Measurements from ENCODE around the gene ZNF625.
"Not testable (repeated sequence)": the region's sequence is repeated elsewhere in the genome, so short reads cannot be mapped to it uniquely, and the experiment has no call there.

Gene ZNF625

GRCh38 chr19:12137221-12137940 lies 19.2 kb downstream of the ZNF625 start:
- no peak for DNase-seq (ENCODE audit: low spot score)

- no peak for DNase-seq (ENCODE audit: low spot score)
These were observed 23.5 kb downstream of the ZNF625 start for GRCh38 chr19:12133069-12133468.

- DNase-seq (ENCODE audit: low spot score) = no peak
These were observed 29.8 kb downstream of the ZNF625 start for GRCh38 chr19:12126707-12127106.

DNA sequence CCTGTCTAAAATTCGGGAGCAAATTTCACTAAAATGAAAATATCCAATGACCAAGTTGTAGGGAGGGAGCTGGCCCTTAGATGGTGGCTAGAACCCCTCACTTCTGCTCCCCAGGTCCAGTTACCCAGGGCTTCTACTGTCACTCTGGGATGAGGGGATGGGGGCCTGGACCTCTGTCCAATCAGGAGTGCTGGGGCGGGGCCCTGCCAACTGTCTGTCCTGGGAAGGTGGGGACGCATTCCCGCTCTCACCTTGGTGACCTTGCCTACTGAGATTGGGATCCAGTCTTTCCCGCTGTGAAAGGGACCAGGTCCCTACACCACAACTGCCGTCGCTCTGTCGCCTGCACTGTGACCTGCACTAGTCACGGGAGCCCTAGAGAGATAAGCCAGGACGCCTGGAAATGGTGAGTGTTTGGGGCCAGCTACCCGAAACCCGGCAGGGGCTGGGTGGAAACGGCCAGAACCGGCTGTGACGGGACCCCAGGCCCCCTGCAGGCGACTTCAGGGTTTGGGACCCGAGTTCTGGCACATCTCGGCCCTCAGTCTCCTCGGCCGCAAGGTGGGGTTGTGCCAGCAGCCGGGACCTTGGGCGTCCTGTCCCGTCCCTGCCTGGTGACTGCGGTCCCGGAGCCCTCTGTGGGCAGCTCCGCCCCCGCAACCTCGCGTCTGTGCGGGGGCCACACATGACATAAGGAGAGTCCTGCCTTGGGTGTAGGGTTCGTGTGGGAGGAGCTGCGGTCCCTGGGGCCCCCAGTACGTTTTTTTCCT lies 39.1 kb downstream of the ZNF625 start:
- no peak for DNase-seq (ENCODE audit: low spot score)

DNA sequence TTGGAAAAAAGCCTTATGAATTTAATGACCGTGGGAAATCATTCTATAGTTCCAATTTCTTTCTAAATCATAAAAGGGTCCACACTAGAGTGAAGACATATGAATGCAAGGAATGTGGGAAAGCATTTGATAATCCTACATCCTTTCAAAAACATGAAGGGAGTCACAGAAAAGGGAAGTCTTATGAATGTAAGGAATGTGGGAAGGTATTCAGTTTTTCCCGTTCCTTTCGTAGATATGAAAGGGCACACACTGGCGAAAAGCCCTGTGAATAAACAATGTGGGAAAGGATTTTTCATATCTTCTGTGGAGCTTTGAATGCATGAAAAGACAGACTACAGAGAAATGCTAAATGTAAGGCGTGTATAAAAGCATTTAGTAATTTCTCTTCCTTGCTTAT lies 43.4 kb downstream of the ZNF625 start:
- DNase-seq (ENCODE audit: low spot score) = no peak

- no peak for DNase-seq (ENCODE audit: low spot score)
These were observed 43.8 kb downstream of the ZNF625 start for GRCh38 chr19:12112701-12113100.

- no peak for DNase-seq (ENCODE audit: low spot score)
These were observed 44.4 kb downstream of the ZNF625 start for GRCh38 chr19:12111943-12112637.

DNA sequence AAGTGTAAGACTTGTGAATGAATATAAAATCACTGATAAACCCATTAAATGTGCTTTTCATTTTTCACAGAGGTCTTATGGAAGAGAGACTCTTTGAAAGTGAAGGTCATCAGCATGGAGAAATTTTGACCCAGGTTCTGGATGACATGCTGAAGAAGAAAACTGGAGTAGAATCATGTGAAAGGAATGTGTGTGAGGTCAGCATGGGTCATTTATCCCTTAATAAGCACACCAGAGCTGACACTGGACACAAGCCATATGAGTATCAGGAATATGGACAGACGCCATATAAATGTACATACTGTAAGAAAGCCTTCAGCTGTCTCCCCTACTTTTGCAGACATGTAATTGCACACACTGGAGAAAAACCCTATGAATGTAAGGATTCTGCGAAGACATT lies 45.4 kb downstream of the ZNF625 start:
- no peak for DNase-seq (ENCODE audit: low spot score)

DNA sequence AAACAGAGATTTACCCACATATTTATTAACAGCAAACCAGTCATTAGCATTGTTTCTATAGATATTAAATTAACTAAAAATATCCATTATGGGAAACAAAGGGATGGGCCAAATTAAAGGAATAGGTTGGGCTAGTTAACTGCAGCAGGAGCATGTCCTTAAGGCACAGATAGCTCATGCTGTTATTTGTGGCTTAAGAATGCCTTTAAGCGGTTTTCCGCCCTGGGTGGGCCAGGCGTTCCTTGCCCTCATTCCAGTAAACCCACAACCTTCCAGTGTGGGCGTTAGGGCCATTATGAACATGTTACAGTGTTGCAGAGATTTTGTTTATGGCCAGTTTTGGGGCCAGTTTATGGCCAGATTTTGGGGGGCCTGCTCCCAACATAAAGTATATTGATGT lies 52.6 kb downstream of the ZNF625 start:
- DNase-seq (ENCODE audit: low spot score) = not testable (repeated sequence)

DNA sequence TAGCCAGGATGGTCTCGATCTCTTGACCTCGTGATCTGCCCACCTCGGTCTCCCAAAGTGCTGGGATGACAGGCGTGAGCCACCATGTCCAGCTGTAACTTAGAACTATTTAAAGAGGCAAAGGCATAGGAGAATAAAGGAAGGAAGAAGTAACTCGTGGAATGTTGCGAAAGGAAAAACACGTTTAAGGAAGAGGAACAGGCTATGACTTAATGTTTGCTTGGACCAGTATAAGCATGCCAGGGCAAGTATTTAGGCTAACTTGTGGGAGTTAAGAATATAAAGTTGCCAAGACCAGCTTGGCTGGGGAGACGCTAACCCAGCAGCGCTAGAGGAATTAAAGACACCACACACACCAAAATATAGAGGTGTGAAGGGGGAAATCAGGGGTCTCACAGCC lies 58.5 kb downstream of the ZNF625 start:
- DNase-seq (ENCODE audit: low spot score) = no peak

- no peak for DNase-seq (ENCODE audit: low spot score)
These were observed 61.3 kb downstream of the ZNF625 start for GRCh38 chr19:12095111-12095790.

Data from ecto neural progenitor cell (in vitro differentiated cells).